Measurements from ENCODE around the gene PP2D1. TPM values are rescaled to one million over a fixed set of nuclear protein-coding genes. Genes with fewer than 3 reads are reported as not detected.
"Not testable (repeated sequence)": the region's sequence is repeated elsewhere in the genome, so short reads cannot be mapped to it uniquely, and the experiment has no call there.

The PP2D1 gene, protein sequence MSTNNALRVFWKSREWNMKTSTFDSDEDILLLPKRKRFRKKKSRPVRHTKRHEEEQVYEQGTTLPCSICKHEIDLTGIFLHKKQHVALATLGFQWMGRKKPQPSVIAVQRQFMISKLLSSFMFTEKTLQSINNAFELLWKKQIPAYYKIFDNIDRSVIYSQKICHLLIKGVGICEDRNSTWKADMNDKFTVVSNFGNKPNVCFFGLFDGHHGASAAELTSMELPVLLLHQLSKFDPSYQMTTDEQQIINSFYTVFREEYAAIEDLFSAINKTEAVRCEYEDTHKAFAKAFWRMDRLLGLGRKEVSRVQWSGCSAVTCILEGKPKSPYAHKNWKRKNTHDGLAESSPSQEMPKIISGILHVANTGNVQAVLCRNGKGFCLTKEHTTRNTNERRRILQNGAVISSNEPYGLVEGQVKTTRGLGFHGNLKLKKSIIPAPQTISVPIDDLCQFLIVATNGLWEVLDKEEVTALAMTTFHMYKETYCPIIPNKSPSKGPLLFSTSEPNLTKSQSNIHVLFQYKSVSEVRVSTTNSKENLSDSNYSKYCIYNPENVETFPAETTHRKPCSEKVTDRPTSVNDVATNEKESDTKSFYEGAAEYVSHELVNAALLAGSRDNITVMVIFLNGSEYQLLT
- not detected for total RNA-seq

DNA sequence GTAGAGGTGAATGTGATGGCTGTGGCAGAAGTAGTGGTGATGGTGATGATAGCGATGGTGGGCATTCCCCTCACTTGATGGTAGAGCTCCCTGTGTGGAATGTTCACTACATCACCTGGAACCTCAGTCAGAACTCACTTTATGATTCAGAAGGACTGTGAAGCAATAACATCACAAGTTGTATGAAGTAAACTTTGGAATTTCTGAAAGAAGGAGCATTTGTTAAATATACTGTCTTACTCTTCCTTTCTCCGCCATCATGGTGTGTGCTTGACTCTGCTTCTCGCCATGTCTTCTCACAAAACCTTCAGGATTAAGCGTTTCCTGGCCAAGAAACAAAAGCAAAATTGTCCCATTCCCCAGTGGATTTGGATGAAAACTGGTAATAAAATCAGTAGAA lies at the start of gene PP2D1:
Gene PP2D1, minus strand, starts transcription at position 101 of the 400 bp plus-strand sequence. CDS start 192 bp downstream, outside the sequence.
- ATAC-seq = no peak

DNA sequence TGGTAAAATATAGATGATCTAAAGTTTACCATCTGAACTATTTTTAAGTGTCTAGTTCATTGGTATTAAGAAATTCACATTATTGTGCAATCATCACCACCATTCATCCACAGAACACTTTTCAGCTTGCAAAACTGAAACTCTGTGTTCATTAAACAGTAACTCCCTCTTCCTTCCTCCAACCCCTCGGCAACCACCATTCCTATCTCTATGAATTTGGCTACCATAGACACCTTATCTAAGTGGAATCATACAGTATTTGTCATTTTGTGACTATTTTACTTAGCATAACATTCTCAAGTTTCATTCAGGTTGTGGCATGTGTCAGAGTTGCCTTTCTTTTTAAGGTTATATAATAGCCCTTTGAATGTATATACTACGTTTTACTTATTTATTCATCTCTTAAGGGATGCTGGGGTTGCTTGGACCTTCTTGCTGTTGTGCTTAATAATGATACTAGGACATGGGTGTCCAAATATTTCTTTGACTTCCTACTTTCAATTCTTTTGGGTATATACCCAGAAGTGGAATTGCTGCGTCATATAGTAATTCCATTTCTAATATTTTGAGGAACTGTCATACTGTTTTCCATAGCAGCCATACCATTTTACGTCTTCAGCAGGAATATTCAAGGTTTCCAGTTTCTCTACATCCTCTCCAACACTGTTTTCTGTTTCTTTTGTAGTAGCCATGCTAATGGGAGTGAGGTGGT lies 49.1 kb upstream of the PP2D1 start:
- ATAC-seq = no peak

DNA sequence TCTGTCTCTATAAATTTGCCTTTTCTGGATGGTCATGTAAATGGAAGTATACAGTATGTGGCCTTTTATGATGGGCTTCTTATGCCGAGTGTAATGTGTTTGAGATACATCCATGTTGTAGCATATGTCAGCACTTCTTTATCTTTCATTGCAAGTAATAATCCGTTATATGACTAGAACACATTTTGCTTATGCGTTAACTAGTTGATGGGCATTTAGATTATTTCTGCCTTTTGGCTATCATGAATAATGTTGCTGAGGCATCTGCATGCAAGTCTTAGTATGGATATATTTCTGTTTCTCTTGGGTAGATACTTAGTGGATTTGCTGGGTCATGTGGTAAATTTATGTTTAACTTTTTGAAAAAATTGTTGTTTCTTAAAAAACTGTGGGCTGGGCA lies 47.9 kb upstream of the PP2D1 start:
- no peak for ATAC-seq

DNA sequence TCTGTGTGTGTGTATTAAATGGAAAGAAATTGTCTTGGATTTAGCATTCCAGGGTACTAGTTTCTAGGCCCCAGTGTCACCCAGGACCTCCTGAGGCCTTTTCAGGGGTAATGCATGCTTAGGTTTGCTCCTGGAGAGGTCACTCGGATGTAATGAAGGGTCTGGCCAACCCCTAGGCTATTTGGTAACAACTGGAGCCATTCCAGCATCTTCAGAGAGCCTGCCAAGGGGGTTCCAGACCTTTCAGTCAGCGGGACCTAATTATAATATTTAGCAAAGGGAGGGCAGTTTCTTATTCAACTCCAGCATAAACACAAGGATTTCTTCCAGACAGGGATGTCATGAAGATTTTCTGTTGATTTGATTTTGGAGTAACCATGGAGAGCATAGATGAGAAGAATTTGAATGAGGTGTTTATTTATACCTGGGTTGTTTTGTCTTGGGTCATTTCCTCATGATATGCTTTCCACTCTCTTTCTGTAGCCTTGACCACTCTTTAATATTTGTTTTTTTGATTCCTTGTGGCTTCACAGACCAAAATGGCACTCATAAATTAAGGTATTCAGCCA lies 45.6 kb upstream of the PP2D1 start:
- ATAC-seq = no peak

DNA sequence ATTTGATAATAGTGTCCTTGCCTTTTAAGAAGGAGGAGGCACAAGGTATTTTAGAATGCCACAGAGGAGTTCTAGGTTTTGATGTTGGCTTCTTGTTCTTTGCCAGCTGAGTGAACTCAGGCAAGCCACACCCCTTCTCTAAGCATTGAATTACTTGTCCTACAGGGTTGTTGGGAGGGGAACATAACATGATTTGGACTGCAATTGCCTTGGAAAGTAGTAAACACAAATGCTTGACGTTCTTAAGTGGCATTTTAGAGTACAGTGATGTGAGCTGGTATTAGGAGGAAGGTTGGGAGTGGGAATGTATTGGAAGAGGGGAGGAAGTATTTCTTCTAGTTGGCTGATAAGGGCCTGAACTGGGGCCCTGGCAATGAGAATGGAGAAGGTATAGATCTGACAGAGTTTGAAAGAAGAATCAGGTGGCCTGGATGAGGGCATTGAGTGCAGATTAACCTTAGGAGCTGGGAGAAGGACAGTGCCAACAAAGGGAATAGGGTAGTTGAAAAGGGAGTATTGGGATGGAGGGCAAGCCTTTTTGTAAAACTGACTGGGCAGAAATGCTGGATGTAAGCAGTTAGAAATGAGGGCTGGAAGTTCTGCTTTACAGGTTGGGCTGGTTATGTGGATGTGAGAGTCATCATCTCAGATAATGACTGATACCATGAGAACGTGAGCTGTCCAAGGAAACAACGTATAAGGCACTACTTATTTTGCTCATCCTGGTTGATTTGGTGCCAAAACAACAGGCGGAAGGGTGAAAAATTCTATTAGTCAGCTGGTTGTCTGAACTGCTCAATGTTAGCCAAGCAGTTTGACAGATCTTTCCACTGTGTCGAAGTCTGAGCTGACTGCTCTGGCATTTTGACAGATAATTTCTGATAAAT lies 44.9 kb upstream of the PP2D1 start:
- peak; percentile 95 for ATAC-seq

DNA sequence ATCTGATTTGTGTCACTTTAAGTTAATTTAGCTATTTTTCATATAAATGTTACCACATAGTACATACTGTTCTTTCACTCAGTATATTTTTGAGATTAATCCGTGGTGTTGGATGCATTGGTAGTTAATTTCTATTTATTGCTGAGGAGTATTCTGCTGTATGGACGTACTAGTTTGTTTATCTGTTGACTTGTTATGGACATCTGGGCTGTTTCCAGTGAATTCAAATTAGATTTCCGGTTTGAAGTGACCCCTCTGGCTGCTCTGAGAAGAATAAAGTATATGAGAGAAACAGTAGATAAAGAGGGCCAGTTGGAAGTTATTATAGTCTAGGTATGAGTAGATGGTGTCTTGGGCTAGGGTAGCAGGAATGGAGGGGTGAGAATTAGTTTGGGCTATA lies 43.8 kb upstream of the PP2D1 start:
- no peak for ATAC-seq

DNA sequence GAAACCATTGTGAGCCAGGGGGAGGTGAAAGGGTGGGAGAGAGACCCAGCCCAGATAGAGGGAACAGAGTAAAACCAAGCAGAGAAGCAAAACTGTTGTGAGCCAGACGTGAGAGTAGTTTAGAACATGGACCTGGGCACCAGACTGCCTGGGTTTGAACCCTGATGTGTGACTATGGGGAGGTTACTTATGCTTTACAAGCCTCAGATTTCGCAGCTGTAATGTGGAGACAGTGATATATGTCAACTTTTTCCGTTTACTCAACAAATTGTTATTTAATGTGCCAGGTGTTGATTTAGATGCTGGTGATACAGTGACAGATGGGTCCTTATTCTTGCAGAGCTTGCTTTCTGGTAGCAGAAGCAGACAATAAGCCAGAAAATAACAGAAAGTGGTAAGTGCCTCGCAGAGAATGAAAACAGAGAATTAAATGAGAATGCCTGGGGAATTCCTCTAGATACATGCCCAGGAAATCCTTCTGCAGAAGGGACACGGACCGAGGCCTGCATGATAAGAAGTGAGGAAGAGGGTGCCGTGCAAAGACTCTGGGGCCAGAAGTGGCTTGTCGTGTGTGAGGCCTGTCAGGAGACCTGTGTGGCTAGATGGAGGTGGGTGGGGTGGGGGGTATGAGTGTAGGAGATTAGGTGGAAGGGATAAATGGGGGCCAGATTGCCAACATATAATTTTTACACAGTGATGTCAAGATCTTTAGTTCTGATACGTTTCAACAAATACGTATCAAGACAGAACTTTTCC lies 43.1 kb upstream of the PP2D1 start:
- no peak for ATAC-seq

DNA sequence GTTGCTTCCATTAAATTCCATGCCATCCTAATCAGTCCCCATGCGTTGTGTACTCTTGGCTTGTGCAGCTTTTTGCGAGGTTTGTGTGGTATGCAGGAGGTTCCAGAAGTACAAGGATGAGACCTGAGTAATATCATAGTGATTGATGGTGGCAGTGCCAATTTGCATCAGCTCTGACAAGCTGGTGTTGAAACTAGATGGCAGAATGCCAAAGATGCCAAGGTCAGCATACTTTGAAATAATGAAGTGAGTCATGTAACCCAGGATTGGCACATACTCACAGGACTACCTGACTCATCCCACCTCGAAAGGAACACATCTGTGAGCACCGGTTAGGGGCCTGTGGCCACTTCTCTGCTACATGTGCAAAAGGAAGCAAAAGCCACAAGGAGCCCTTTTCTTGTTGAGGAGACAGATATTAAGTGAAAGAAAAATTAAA lies 42.5 kb upstream of the PP2D1 start:
- peak; percentile 89 for ATAC-seq

DNA sequence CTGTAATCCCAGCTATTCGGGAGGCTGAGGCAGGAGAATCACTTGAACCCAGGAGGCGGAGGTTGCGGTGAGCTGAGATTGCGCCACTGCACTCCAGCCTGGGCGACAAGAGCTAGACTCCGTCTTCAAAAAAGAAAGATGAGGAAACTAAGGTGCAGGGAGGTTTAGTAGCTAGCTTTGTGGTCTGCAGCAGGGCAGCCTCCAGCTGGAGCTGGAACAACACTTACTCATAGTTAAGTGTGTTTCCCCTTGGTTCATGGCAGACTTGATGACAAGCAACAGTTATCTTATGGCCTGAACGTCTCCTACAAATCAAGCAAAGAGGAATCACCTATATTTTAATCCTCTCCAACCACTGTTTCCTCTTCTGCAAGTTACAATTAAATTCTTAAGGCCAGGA lies 40.8 kb upstream of the PP2D1 start:
- no peak for ATAC-seq

DNA sequence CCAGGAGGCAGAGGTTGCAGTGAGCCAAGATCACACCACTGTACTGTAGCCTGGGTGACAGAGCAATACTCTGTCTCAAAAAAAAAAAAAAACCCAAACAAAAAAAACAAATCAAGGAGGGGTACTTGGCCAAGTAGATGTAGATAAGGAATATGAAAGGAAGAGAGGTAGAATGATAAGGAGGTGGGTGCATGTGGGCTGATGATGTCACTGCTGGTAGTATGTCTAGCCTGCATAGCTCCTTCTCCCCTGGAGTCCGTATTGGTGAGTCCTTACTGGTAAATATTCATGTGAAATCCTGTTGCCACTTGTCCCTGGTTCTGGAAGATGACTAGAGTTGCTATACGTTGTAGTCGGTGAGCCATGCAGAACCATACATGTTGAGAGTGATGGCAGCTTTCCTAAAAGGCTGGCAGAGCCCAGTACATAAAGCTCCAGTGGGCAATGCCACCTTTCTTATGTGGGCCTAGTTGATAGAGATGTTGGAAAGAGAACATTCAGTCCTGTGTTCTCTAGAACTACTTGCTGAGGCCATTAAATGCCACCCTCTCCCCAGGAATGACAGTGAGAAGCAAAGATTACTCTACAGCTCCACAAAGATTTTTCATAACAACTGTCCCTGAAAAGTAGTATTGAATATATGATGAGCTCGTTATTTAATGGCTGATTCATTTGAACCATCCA lies 39.2 kb upstream of the PP2D1 start:
- ATAC-seq = peak; percentile 56

DNA sequence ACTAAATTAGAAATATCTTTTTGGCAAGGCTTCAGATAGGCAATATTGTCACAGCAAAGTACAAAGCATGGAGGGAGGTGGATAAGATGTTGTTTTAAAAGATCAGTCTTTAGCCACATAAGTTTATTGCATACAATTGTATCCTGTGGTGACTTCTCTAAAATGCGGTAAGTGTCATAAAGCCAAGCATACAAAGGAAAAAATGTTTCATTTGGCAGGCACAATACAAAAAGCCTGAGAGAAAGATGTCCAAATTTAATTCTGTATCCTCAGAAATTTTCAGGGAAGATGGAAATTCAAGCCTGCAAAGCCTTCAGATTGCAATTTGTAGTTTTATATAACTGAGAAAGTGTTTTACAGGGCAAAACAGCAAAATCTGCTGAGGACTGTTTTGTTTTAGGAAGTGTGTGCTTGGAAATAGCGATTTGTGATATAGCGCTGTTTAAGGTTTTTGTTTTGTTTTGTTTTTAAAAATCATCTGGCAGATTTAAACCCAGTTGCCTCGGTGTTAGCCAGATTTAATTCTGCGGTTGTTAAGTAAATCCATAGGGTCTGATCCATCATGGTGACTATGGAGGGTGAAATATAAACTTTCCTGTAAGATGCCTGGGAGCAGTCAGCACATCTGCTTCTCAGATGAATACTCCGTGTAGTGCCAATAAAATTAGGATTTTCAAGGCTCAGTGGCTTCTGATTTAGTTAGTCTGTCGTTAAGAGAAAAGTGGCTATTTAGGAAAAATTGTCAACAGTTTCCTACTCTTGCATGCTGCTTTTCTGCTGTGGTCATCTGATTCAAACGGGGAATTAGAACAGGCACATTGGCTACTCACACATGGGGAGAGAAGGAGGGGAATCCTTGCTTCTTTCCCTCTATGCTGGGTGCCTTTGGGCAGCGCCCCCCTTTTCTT lies 36.2 kb upstream of the PP2D1 start:
- ATAC-seq = no peak

DNA sequence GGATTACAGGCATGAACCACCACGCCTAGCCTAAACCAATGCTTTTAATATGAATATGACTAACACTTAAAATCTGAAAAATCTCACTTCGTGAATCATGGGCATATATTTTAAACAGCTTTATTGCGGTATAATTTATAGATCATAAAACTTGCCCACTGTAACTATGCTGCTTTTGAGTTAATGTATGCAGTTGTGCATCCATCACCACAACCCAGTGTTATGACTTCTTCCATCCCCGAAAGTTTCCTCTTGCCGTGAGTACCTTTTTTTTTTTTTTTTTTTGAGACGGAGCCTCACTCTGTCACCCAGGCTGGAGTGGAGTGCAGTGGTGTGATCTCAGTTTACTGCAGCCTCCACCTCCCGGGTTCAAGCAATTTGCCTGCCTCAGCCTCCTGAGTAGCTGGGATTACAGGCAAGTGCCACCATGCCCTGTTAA lies 35.3 kb upstream of the PP2D1 start:
- no peak for ATAC-seq

DNA sequence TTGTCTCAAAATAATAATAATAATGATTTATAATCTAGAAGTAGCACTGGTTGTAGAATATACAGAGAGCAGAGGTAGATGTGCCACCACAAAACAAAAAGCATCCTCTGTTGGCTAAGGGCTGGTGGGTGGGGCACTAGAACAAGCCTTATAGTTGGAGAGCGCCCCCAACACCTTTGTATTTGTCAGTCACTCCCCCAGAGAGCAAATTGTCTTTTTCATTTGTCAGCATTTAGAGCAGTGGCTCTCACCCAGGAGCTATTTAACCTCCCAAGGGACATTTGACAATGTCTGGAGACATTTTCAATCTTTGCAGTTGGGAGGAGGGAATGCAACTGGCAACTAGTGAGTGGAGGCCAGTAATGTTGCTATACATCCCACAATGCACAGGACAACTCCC lies 34.5 kb upstream of the PP2D1 start:
- ATAC-seq = no peak

DNA sequence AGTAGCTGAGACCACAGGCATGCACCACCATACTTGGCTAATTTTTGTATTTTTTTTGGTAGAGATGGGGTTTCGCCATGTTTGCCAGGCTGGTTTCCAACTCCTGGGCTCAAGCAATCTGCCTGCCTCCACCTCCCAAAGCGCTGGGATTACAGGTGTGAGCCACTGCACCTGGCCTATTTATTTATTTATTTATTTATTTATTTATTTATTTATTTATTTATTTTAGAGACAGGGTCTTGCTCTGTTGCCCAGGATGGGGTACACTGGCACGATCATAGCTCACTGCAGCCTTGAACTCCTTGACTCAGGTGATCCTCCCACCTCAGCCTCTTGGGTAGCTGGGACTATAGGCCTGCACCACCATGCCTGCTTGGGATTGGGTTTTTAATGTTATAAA lies 33.1 kb upstream of the PP2D1 start:
- ATAC-seq = not testable (repeated sequence)

DNA sequence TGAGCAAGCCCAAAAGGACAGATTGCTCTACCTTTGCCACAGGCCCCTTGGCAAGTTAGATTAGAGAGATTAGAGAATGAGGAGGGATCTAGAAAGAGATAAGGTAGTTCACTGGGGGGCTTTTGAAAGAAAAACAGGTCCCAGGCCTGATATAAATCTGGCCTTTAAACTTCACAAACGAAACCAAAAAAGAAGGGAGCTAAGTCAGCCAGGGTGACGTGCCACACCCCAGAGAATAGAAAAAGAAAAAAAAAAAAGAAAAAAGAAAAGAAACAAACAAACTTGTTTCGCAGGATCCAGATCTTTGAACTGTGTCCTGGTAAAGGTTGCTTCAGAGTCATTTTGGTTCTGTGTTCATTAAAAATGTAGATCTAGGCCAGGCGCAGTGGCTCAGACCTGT lies 31.8 kb upstream of the PP2D1 start:
- ATAC-seq = peak; percentile 34

DNA sequence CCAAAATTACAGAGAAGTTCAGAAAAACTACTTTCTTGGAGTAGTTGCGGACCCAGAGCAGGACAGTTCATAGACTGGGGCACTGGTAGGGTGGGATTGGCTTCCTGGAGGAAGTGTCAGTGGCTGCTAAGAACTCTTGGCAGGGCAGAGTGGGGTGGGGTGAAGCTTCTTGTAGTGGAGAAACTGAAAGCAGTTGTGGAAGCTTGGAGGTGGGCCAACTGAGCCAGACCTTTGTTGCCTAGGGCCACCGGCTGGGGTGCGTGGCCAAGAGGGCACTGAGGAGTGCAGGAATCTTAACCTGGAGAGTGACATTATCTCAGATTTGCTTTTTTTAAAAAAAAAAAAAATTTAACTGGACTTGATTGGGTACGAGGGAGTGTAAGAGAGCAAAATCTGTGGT lies 31.3 kb upstream of the PP2D1 start:
- ATAC-seq = peak; percentile 34

DNA sequence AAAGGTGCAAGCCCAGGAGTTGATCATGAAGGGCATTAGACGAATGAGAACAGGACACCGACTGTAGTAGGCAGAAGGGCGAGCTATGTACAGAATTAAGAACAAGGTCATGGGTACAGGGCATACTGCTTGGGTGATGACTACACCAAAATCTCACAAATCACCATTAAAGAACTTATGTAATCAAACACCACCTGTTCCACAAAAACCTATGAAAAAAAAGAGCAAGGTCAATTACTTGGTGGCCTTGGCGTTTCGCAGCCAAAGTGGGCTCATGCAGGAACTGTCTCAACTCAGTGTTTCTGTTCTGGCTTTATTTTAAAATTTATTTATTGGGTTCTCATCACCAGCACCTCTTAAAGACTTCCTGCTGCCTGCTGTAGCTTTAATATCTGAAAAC lies 30.3 kb upstream of the PP2D1 start:
- ATAC-seq = no peak

DNA sequence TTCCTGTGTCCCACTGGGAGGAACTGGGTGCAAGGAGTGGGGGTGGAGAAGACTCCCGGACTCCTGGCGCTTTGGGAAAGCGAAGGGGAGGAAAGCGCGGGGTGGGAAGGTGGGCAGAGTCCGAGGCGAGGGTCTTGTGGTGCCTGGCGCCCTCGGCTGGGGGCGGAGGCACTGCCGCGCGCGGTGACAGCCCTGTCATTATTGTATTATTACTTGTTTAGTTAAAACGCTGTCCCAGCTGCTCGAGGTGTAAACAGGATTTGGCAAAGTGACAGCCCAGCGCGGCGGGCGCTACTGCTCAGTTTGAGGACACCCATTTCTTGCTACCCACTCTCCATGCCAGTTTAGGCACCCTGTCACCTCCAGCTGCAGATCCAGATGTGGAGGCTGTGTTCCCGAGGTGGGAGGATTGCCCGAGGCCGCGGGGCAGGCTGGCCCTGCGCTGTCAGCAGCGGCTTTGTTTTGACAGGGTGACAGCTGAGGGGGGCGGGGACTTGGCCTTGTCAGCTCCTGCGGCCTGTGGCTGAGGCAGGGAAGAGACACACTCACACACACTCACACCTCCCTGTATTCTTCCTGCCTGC lies 29.2 kb upstream of the PP2D1 start:
- peak; percentile 80 for ATAC-seq

DNA sequence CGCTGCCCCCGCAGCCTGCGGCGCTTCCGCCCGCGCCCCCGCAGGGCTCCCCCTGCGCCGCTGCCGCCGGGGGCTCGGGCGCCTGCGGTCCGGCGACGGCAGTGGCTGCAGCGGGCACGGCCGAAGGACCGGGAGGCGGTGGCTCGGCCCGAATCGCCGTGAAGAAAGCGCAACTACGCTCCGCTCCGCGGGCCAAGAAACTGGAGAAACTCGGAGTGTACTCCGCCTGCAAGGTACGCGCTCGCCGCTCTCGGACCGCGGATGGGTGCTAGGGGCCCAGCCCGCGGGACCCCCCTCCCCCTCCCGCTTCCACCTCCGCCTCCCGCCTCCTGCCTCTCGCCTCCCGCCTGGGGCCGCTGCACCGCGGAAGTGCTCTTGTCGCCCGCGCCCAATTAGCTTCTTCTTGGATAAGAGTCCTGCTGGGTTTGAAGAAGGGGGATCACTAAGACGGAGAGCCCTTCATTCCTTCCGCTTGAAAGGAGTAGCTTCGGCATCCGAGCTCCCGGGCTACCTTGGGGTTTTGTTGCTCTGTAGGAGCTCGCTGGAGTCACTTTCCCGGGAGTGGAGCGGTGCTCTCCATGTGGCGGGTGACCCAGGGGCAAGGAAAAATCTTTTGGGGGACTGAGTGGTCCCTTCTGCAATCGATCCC lies 28.6 kb upstream of the PP2D1 start:
- ATAC-seq = peak; percentile 46
